Neural cell (in vitro differentiated cells): ENCODE results near the gene CELSR1. TPM values are rescaled to one million over a fixed set of nuclear protein-coding genes. Genes with fewer than 3 reads are reported as not detected.

Experiments
- H2AFZ ChIP-seq: fragments of 200-600, 300-800 bp; sonication (generic), shearing (Covaris generic); 2 replicates; pipeline ENCODE4 v1.6.0; 2014; ENCODE audit warnings: low read depth, mild to moderate bottlenecking, antibody characterized with exemption, low read length, moderate library complexity
- H3F3A ChIP-seq: fragments of 200-600 bp; shearing (Covaris generic); 2 replicates; pipeline ENCODE4 v1.6.1; 2016; ENCODE audit warnings: mild to moderate bottlenecking, moderate library complexity, mixed read lengths, antibody characterized with exemption, low read length; ENCODE audit not compliant: insufficient read depth, poor library complexity, severe bottlenecking
- H3K27ac ChIP-seq: fragments of 200-600, 300-800 bp; sonication (generic), shearing (Covaris generic); 2 replicates; pipeline ENCODE4 v1.5.1; 2014; ENCODE audit warnings: mild to moderate bottlenecking, low read length, moderate library complexity
- H3K27me3 ChIP-seq: fragments of 300-800, 200-600 bp; sonication (generic), shearing (Covaris generic); 2 replicates; pipeline ENCODE4 v1.6.0; 2014; ENCODE audit warnings: mild to moderate bottlenecking, low read depth, low read length, moderate library complexity; ENCODE audit not compliant: insufficient read depth
- H3K36me3 ChIP-seq: fragments of 300-800, 200-600 bp; sonication (generic), shearing (Covaris generic); 2 replicates; pipeline ENCODE4 v1.5.1; 2014; ENCODE audit warnings: mild to moderate bottlenecking, antibody characterized with exemption, low read length, moderate library complexity; ENCODE audit not compliant: insufficient read depth
- H3K4me2 ChIP-seq: fragments of 300-800, 200-600 bp; sonication (generic), shearing (Covaris generic); 2 replicates; pipeline ENCODE4 v1.6.0; 2014; ENCODE audit warnings: mild to moderate bottlenecking, low read length
- H3K4me3 ChIP-seq: fragments of 300-800, 200-600 bp; sonication (generic), shearing (Covaris generic); 2 replicates; pipeline ENCODE4 v1.5.1; 2014; ENCODE audit warnings: mild to moderate bottlenecking, low read length, moderate library complexity
- H3K79me2 ChIP-seq: fragments of 200-600 bp; shearing (Covaris generic); replicated peaks from 2 replicates; pipeline ENCODE4 v1.6.0; 2014; ENCODE audit warnings: mild to moderate bottlenecking, low read length, moderate library complexity; ENCODE audit not compliant: insufficient read depth
- H3K9ac ChIP-seq: fragments of 300-800, 200-600 bp; sonication (generic), shearing (Covaris generic); 2 replicates; pipeline ENCODE4 v1.6.1; 2016; ENCODE audit warnings: mild to moderate bottlenecking, low read length, mixed read lengths
- H3K9me2 ChIP-seq: fragments of 200-600 bp; shearing (Covaris generic); 2 replicates; pipeline ENCODE4 v1.6.1; 2016; ENCODE audit warnings: mild to moderate bottlenecking, low read length, mixed read lengths; ENCODE audit not compliant: insufficient read depth
- H3K9me3 ChIP-seq: fragments of 200-600, 300-800 bp; sonication (generic), shearing (Covaris generic); 2 replicates; pipeline ENCODE4 v1.6.1; 2016; ENCODE audit warnings: mild to moderate bottlenecking, mixed run types, low read length, moderate library complexity, mixed read lengths
- H4K20me1 ChIP-seq: fragments of 200-600 bp; shearing (Covaris generic); 2 replicates; pipeline ENCODE4 v1.6.1; 2016; ENCODE audit warnings: mild to moderate bottlenecking, mixed run types; ENCODE audit not compliant: insufficient read depth
- EP300 ChIP-seq: fragments of 450-650 bp; conservative IDR thresholded peaks from 2 replicates; pipeline ENCODE4 v1.6.1; 2014; ENCODE audit warnings: antibody characterized with exemption, mild to moderate bottlenecking, moderate library complexity; ENCODE audit not compliant: poor library complexity, severe bottlenecking
- EZH2 ChIP-seq: fragments of 200-600, 300-800 bp; shearing (Covaris generic), sonication (generic); IDR thresholded peaks from 2 replicates; pipeline ENCODE4 v1.6.1; 2014; ENCODE audit warnings: antibody characterized with exemption, low read length, borderline replicate concordance, mild to moderate bottlenecking; ENCODE audit not compliant: insufficient read depth, poor library complexity, severe bottlenecking
- MXI1 ChIP-seq: fragments of 450-650 bp; conservative IDR thresholded peaks from 2 replicates; pipeline ENCODE4 v1.6.1; 2014; ENCODE audit warnings: antibody characterized with exemption, mild to moderate bottlenecking; ENCODE audit not compliant: poor library complexity, severe bottlenecking
- POLR2AphosphoS5 ChIP-seq: IDR thresholded peaks from 2 replicates; pipeline ENCODE4 v1.6.1; 2012
- RAD21 ChIP-seq: fragments of 450-650 bp; conservative IDR thresholded peaks from 2 replicates; pipeline ENCODE4 v1.6.1; 2014; ENCODE audit warnings: antibody characterized with exemption, mild to moderate bottlenecking, moderate library complexity
- SMC3 ChIP-seq: fragments of 450-650 bp; conservative IDR thresholded peaks from 2 replicates; pipeline ENCODE4 v1.6.1; 2014; ENCODE audit warnings: antibody characterized with exemption, mild to moderate bottlenecking, moderate library complexity; ENCODE audit not compliant: poor library complexity
- TAF1 ChIP-seq: IDR thresholded peaks from 2 replicates; pipeline ENCODE4 v1.6.1; 2012; ENCODE audit warnings: low read depth
- polyA plus RNA-seq: library from polyadenylated mRNA; depleted of rRNA; stranded (reverse); fragments of >200 nt; gene quantifications from 2 replicates; pipeline ENCODE4 v1.2.3, GENCODE V29; 2014
- TF ChIP-seq, protein P1 (sequence below): IDR thresholded peaks from 2 replicates; pipeline ENCODE4 v1.6.1; 2012; ENCODE audit warnings: borderline replicate concordance
- TF ChIP-seq, protein P2 (sequence below): fragments of 450-650 bp; IDR thresholded peaks from 2 replicates; pipeline ENCODE4 v1.5.1; 2014; ENCODE audit warnings: antibody characterized with exemption, mild to moderate bottlenecking, moderate library complexity; ENCODE audit not compliant: poor library complexity, severe bottlenecking

CELSR1 gene
- polyA plus RNA-seq, 1 donor from 2014 or later = 0.14 TPM

DNA sequence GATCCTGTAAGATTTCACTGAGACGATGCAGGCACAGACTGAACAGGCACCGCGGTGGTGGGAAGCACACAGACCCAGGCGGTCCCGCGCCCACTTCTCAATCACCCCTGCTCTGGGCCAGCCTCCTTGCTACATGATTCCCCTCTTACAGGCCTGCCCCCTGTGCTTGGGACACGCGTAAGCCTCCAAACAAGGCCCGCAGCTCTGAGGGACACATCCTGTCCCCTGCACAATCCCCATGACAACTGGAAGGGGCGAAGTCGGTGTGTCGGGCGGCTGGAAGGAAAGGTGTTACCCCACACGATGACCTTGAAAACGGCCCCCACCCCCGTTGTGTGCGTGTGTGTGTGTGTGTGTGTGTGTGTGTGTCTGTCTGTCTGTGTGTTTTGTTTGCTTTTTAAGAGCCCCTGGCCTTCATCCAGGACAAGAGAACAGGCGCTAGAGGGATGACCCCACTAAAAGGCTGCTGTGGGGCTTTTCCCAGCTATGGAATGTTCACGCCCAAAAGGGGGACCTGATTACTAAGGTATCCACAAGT, 13.1 kb downstream of the CELSR1 start:
- TF ChIP-seq, protein P1, sequence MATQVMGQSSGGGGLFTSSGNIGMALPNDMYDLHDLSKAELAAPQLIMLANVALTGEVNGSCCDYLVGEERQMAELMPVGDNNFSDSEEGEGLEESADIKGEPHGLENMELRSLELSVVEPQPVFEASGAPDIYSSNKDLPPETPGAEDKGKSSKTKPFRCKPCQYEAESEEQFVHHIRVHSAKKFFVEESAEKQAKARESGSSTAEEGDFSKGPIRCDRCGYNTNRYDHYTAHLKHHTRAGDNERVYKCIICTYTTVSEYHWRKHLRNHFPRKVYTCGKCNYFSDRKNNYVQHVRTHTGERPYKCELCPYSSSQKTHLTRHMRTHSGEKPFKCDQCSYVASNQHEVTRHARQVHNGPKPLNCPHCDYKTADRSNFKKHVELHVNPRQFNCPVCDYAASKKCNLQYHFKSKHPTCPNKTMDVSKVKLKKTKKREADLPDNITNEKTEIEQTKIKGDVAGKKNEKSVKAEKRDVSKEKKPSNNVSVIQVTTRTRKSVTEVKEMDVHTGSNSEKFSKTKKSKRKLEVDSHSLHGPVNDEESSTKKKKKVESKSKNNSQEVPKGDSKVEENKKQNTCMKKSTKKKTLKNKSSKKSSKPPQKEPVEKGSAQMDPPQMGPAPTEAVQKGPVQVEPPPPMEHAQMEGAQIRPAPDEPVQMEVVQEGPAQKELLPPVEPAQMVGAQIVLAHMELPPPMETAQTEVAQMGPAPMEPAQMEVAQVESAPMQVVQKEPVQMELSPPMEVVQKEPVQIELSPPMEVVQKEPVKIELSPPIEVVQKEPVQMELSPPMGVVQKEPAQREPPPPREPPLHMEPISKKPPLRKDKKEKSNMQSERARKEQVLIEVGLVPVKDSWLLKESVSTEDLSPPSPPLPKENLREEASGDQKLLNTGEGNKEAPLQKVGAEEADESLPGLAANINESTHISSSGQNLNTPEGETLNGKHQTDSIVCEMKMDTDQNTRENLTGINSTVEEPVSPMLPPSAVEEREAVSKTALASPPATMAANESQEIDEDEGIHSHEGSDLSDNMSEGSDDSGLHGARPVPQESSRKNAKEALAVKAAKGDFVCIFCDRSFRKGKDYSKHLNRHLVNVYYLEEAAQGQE = no peak
- TF ChIP-seq EZH2 (no peak), RAD21 (no peak), EP300 (no peak), MXI1 (no peak), SMC3 (no peak), TAF1 (no peak), POLR2AphosphoS5 (no peak)
- TF ChIP-seq, protein P2, sequence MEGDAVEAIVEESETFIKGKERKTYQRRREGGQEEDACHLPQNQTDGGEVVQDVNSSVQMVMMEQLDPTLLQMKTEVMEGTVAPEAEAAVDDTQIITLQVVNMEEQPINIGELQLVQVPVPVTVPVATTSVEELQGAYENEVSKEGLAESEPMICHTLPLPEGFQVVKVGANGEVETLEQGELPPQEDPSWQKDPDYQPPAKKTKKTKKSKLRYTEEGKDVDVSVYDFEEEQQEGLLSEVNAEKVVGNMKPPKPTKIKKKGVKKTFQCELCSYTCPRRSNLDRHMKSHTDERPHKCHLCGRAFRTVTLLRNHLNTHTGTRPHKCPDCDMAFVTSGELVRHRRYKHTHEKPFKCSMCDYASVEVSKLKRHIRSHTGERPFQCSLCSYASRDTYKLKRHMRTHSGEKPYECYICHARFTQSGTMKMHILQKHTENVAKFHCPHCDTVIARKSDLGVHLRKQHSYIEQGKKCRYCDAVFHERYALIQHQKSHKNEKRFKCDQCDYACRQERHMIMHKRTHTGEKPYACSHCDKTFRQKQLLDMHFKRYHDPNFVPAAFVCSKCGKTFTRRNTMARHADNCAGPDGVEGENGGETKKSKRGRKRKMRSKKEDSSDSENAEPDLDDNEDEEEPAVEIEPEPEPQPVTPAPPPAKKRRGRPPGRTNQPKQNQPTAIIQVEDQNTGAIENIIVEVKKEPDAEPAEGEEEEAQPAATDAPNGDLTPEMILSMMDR = no peak
- H3K36me3 ChIP-seq = no peaks in the 10 kb centered on the region
- H3K4me3 ChIP-seq = no peak overlapping the region
- no peaks in the 10 kb centered on the region for H4K20me1 ChIP-seq
- no peak overlapping the region for H3K27ac ChIP-seq
- no peaks in the 10 kb centered on the region for H3K27me3 ChIP-seq
- no peaks in the 10 kb centered on the region for H3K9me2 ChIP-seq
- H3F3A ChIP-seq = no peaks in the 10 kb centered on the region
- H3K9me3 ChIP-seq = no peaks in the 10 kb centered on the region
- no peaks in the 10 kb centered on the region for H3K79me2 ChIP-seq
- no peak overlapping the region for H3K9ac ChIP-seq
- no peak overlapping the region for H2AFZ ChIP-seq
- no peak overlapping the region for H3K4me2 ChIP-seq

DNA sequence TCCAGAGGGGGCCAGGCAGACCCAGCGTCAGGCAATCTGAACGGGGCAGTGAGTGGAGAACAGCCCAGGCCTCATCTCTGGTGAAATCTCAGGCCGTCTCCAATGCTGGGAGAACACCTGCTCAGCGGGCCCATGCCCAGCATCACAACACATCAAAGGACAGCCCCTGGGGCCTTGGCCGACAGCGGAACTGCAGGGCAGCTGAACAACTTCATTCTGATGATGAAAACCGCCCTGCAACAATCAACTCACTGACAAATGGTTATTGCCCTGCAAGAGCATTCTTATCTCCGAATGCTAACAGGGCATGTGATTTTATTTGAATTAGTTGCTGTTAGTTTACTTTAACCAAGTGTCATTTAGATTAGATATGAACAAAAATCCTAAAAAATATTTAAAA, 14.6 kb downstream of the CELSR1 start:
- Histone ChIP-seq H3K27ac (no peak overlapping the region), H3K27me3 (no peaks in the 10 kb centered on the region), H3K79me2 (no peaks in the 10 kb centered on the region), H3K4me3 (no peak overlapping the region), H3F3A (no peaks in the 10 kb centered on the region), H3K4me2 (no peak overlapping the region), H3K36me3 (no peaks in the 10 kb centered on the region), H4K20me1 (no peaks in the 10 kb centered on the region), H3K9ac (no peak overlapping the region), H2AFZ (no peak overlapping the region), H3K9me2 (no peaks in the 10 kb centered on the region), H3K9me3 (no peaks in the 10 kb centered on the region)
- TF ChIP-seq EZH2 = no peak

DNA sequence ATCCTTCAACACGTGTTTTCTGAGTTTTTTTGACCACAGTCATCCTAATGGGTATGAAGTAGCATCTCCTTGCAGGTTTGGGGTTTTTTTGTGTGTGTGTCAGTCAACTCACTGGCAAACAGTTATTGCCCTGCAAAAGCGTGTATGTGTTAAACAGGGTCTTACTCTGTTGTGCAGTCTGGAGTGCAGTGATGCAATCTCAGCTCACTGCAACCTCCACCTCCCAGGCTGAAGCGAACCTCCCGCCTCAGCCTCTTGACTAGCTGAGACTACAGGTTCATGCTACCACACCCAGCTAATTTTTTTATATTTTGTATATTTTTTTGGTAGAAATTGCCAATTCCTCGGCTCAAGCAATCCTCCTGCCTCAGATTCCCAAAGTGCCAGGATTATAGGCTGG, 15.4 kb downstream of the CELSR1 start:
- Histone ChIP-seq H3K79me2 (no peaks in the 10 kb centered on the region), H2AFZ (no peak overlapping the region), H3K4me3 (no peak overlapping the region), H3F3A (no peaks in the 10 kb centered on the region), H3K9ac (no peak overlapping the region), H3K27ac (no peak overlapping the region), H3K27me3 (no peaks in the 10 kb centered on the region), H3K9me2 (no peaks in the 10 kb centered on the region), H3K4me2 (no peak overlapping the region), H3K9me3 (no peaks in the 10 kb centered on the region), H4K20me1 (no peaks in the 10 kb centered on the region), H3K36me3 (no peaks in the 10 kb centered on the region)
- TF ChIP-seq MXI1 (no peak), TAF1 (no peak), EP300 (no peak), POLR2AphosphoS5 (no peak), SMC3 (no peak), EZH2 (no peak), RAD21 (no peak)
- TF ChIP-seq, protein P2 = no peak
- TF ChIP-seq, protein P1 = no peak
